ENCODE results near the gene CCDC87.

- TF ChIP-seq CTCF (IDR thresholded peaks at IDR 0.05) (no peak), POLR2A (IDR thresholded peaks at IDR 0.05) (no peak)
Observed at GRCh38 chr11:66542362-66542761, 50.5 kb downstream of the CCDC87 start.
